Measurements from ENCODE around the gene THSD7B. TPM values are rescaled to one million over a fixed set of nuclear protein-coding genes. Genes with fewer than 3 reads are reported as not detected.

Gene THSD7B
- total RNA-seq, 1 donor from 2014 or later: not detected

GRCh38 chr2:137367361-137367760, 602.0 kb downstream of the THSD7B start:
- H3K27ac Mint-ChIP-seq (ENCODE audit: unreplicated experiment): peak overlapping the region; percentile 76

GRCh38 chr2:137369106-137369505, 603.8 kb downstream of the THSD7B start:
- no peak for DNase-seq (ENCODE audit: extremely low spot score, unreplicated experiment)
- Mint-ChIP-seq H3K27ac (ENCODE audit: unreplicated experiment) (no peak overlapping the region), H3K4me1 (ENCODE audit: unreplicated experiment) (peaks cover 11% of the 10 kb centered on the region), H3K36me3 (ENCODE audit: unreplicated experiment) (no peaks in the 10 kb centered on the region), H3K27me3 (ENCODE audit: unreplicated experiment) (no peaks in the 10 kb centered on the region), H3K4me3 (ENCODE audit: unreplicated experiment) (no peak overlapping the region), H3K9me3 (ENCODE audit: unreplicated experiment) (peaks cover 7% of the 10 kb centered on the region)
- TF ChIP-seq CTCF (IDR thresholded peaks at IDR 0.05): no peak

More at GRCh38 chr2:137367361-137367760, 602.0 kb downstream of the THSD7B start:
- Mint-ChIP-seq H3K4me3 (ENCODE audit: unreplicated experiment) (no peak overlapping the region), H3K9me3 (ENCODE audit: unreplicated experiment) (peaks cover 16% of the 10 kb centered on the region), H3K4me1 (ENCODE audit: unreplicated experiment) (peaks cover 11% of the 10 kb centered on the region), H3K36me3 (ENCODE audit: unreplicated experiment) (no peaks in the 10 kb centered on the region), H3K27me3 (ENCODE audit: unreplicated experiment) (no peaks in the 10 kb centered on the region)
- TF ChIP-seq CTCF (IDR thresholded peaks at IDR 0.05): no peak
- DNase-seq (ENCODE audit: extremely low spot score, unreplicated experiment): no peak

- Mint-ChIP-seq H3K4me1 (ENCODE audit: unreplicated experiment) (no peaks in the 10 kb centered on the region), H3K4me3 (ENCODE audit: unreplicated experiment) (no peak overlapping the region), H3K27ac (ENCODE audit: unreplicated experiment) (no peak overlapping the region), H3K9me3 (ENCODE audit: unreplicated experiment) (peaks cover 4% of the 10 kb centered on the region), H3K36me3 (ENCODE audit: unreplicated experiment) (no peaks in the 10 kb centered on the region), H3K27me3 (ENCODE audit: unreplicated experiment) (peaks cover 19% of the 10 kb centered on the region)
- TF ChIP-seq CTCF (IDR thresholded peaks at IDR 0.05): no peak
- no peak for DNase-seq (ENCODE audit: extremely low spot score, unreplicated experiment)
Observed at GRCh38 chr2:137379186-137379585, 613.8 kb downstream of the THSD7B start.

GRCh38 chr2:137380610-137381009, 615.3 kb downstream of the THSD7B start:
- DNase-seq (ENCODE audit: extremely low spot score, unreplicated experiment): no peak
- H3K9me3 Mint-ChIP-seq (ENCODE audit: unreplicated experiment): peaks cover 4% of the 10 kb centered on the region
- H3K36me3 Mint-ChIP-seq (ENCODE audit: unreplicated experiment): no peaks in the 10 kb centered on the region
- H3K27me3 Mint-ChIP-seq (ENCODE audit: unreplicated experiment): peaks cover 13% of the 10 kb centered on the region
- H3K4me1 Mint-ChIP-seq (ENCODE audit: unreplicated experiment): no peaks in the 10 kb centered on the region
- no peak overlapping the region for H3K27ac Mint-ChIP-seq (ENCODE audit: unreplicated experiment)
- H3K4me3 Mint-ChIP-seq (ENCODE audit: unreplicated experiment): no peak overlapping the region
- no peak for TF ChIP-seq CTCF (IDR thresholded peaks at IDR 0.05)

GRCh38 chr2:137381731-137382130, 616.4 kb downstream of the THSD7B start:
- Mint-ChIP-seq H3K27ac (ENCODE audit: unreplicated experiment) (no peak overlapping the region), H3K9me3 (ENCODE audit: unreplicated experiment) (peaks cover 4% of the 10 kb centered on the region)

More at GRCh38 chr2:137381731-137382130, 616.4 kb downstream of the THSD7B start:
- Mint-ChIP-seq H3K27me3 (ENCODE audit: unreplicated experiment) (peaks cover 2% of the 10 kb centered on the region), H3K4me1 (ENCODE audit: unreplicated experiment) (no peaks in the 10 kb centered on the region), H3K36me3 (ENCODE audit: unreplicated experiment) (no peaks in the 10 kb centered on the region), H3K4me3 (ENCODE audit: unreplicated experiment) (no peak overlapping the region)
- TF ChIP-seq CTCF (IDR thresholded peaks at IDR 0.05): no peak
- no peak for DNase-seq (ENCODE audit: extremely low spot score, unreplicated experiment)

Measured in osteocyte (in vitro differentiated cells).